Calu3 (cell line): ENCODE results near the gene UGT1A7. TPM values are rescaled to one million over a fixed set of nuclear protein-coding genes. Genes with fewer than 3 reads are reported as not detected.
A peak's percentile ranks its signal among the peaks of the same experiment; 100 is the strongest.

Experiments
- BruUV-seq: library from RNA; stranded (reverse); fragments of 400-500 nt; replicated peaks from 2 replicates; lab custom pipeline; 2021; lab: Mats Ljungman, UMichigan
- CTCF ChIA-PET: fragments of 300-600 bp; sonication (Branson Sonifier 250); formaldehyde crosslinking; loops from one replicate; lab custom pipeline; 2022; ENCODE audit warnings: antibody characterized with exemption; lab: Charles Lee
- DNase-seq: peaks from one replicate; pipeline ENCODE4 v3.0.0; 2022
- H3K27ac Mint-ChIP-seq: one replicate; pipeline ENCODE4 v1.8.0; 2022; ENCODE audit warnings: mixed read lengths; ENCODE audit not compliant: unreplicated experiment
- H3K27me3 Mint-ChIP-seq: one replicate; pipeline ENCODE4 v1.8.0; 2022; ENCODE audit warnings: mixed read lengths; ENCODE audit not compliant: unreplicated experiment
- H3K36me3 Mint-ChIP-seq: one replicate; pipeline ENCODE4 v1.8.0; 2022; ENCODE audit warnings: mild to moderate bottlenecking, moderate library complexity, mixed read lengths; ENCODE audit not compliant: insufficient read depth, unreplicated experiment
- H3K4me1 Mint-ChIP-seq: one replicate; pipeline ENCODE4 v1.8.0; 2022; ENCODE audit warnings: mild to moderate bottlenecking, low read depth, mixed read lengths; ENCODE audit not compliant: unreplicated experiment
- H3K4me3 Mint-ChIP-seq: one replicate; pipeline ENCODE4 v1.8.0; 2022; ENCODE audit warnings: mild to moderate bottlenecking, low read depth, moderate library complexity, mixed read lengths; ENCODE audit not compliant: unreplicated experiment
- H3K9me3 Mint-ChIP-seq: one replicate; pipeline ENCODE4 v1.8.0; 2022; ENCODE audit warnings: low read depth, mixed read lengths; ENCODE audit not compliant: unreplicated experiment
- intact Hi-C: fragments of 100-400 bp; cut with micrococcal nuclease; formaldehyde crosslinking; loops from one replicate; pipeline ENCODE4 v1.10.0; 2022; ENCODE audit not compliant: unreplicated experiment
- total RNA-seq: library from RNA; stranded (reverse); gene quantifications from 2 replicates; pipeline ENCODE4 v1.2.3, GENCODE V29; 2022
- TF ChIP-seq, protein P1 (sequence below): fragments of 200-600 bp; IDR thresholded peaks from one replicate; pipeline ENCODE4 v1.8.0; 2022; ENCODE audit warnings: antibody characterized with exemption; ENCODE audit not compliant: unreplicated experiment

The UGT1A7 gene
- total RNA-seq, 1 experiment from 2014 or later: 7.2 TPM

DNA sequence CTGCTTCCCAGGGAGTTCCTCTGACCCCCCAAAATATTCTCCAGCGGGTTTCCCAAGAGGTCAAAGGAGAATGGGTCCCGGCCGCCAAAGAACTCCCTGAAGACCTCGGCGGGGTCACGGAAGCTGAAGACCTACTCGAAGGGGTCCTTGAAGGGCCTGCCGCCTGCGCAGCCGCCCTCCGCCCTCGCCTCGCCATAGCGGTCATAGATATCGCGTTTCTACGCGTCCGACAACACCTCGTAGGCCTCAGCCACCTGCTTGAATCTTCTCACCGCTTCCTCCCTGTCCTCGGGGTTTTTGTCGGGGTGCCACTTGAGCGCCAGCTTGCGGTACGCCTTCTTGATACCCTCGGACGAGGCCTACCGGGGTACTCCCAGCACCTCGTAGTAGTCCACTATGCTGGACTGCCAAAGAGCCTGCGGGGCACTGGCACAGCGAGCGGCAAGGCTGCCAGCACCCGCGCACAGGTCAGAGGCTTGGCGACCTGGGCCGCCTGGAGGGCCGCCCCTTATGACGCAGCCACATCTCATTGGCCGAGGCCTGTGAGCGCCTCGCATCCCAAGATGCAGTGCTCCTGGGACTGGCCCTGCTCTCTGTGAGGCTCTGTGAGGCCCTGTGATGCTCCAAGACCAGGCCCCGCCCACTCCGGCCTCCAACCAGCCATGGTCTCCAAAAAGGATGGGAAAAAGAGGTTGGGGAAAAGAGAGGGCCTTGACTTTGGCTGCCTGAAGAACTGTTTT lies 73.3 kb downstream of the UGT1A7 start:
- TF ChIP-seq, protein P1, sequence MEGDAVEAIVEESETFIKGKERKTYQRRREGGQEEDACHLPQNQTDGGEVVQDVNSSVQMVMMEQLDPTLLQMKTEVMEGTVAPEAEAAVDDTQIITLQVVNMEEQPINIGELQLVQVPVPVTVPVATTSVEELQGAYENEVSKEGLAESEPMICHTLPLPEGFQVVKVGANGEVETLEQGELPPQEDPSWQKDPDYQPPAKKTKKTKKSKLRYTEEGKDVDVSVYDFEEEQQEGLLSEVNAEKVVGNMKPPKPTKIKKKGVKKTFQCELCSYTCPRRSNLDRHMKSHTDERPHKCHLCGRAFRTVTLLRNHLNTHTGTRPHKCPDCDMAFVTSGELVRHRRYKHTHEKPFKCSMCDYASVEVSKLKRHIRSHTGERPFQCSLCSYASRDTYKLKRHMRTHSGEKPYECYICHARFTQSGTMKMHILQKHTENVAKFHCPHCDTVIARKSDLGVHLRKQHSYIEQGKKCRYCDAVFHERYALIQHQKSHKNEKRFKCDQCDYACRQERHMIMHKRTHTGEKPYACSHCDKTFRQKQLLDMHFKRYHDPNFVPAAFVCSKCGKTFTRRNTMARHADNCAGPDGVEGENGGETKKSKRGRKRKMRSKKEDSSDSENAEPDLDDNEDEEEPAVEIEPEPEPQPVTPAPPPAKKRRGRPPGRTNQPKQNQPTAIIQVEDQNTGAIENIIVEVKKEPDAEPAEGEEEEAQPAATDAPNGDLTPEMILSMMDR: no peak
- peaks cover 4% of the 10 kb centered on the region for H3K9me3 Mint-ChIP-seq
- peaks cover 44% of the 10 kb centered on the region for H3K4me1 Mint-ChIP-seq
- CTCF ChIA-PET: no interaction called here
- H3K27ac Mint-ChIP-seq: no peak overlapping the region
- no peak overlapping the region for H3K4me3 Mint-ChIP-seq
- H3K36me3 Mint-ChIP-seq: peaks cover 22% of the 10 kb centered on the region
- DNase-seq: no peak
- no peaks in the 10 kb centered on the region for H3K27me3 Mint-ChIP-seq
- no TSS peak for BruUV-seq
- intact Hi-C loops: no loop called here

DNA sequence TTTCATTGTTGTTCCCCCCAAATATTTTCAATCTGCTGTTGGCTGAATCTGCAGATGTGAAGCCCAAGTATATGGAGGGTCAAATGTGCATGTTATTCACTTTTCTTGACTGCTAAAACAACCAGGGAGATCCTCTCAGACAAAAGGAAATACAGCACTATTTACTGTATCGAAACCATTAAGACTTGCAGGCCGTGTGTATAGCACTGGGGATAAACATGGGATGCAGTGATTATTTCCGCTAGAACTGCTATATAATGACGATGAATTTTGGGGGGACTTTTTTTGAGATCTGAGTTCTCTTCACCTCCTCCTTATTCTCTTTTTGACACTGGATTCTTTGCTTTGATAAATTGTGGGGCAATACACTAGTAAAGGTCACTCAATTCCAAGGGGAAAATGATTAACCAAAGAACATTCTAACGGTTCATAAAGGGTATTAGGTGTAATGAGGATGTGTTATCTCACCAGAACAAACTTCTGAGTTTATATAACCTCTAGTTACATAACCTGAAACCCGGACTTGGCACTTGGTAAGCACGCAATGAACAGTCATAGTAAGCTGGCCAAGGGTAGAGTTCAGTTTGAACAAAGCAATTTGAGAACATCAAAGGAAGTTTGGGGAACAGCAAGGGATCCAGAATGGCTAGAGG lies 74.9 kb downstream of the UGT1A7 start:
- BruUV-seq: no TSS peak
- Mint-ChIP-seq H3K9me3 (peaks cover 2% of the 10 kb centered on the region), H3K27me3 (no peaks in the 10 kb centered on the region), H3K36me3 (peaks cover 30% of the 10 kb centered on the region), H3K27ac (peak overlapping the region; percentile 8), H3K4me3 (peak overlapping the region; percentile 1), H3K4me1 (peaks cover 52% of the 10 kb centered on the region)
- peak; percentile 32 for DNase-seq
- CTCF ChIA-PET: no interaction called here
- intact Hi-C loops: no loop called here
- TF ChIP-seq, protein P1: no peak

DNA sequence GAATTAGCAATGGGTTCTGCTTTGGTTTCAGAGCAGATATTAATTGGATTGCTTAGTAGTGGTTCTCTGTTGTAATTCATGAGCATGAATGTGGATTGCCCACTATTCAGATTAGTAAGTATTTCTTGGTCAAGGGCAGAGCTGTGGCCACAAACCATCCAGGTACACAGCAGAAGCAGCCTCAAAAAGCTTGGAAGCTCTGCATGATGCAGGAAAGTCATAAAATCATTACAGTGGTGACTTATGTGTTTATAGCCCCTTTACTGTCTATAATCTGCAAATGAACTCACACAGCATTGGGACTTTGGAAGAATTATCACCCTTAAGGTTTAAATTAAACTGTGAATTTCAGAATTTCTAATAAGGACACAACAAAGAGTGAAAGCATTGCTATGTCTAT lies 76.4 kb downstream of the UGT1A7 start:
- Mint-ChIP-seq H3K9me3 (no peaks in the 10 kb centered on the region), H3K4me1 (peaks cover 65% of the 10 kb centered on the region), H3K27me3 (no peaks in the 10 kb centered on the region), H3K27ac (peak overlapping the region; percentile 81), H3K4me3 (no peak overlapping the region), H3K36me3 (peaks cover 25% of the 10 kb centered on the region)
- CTCF ChIA-PET: no interaction called here
- BruUV-seq: no TSS peak
- intact Hi-C loops: no loop called here
- no peak for DNase-seq
- TF ChIP-seq, protein P1: no peak

DNA sequence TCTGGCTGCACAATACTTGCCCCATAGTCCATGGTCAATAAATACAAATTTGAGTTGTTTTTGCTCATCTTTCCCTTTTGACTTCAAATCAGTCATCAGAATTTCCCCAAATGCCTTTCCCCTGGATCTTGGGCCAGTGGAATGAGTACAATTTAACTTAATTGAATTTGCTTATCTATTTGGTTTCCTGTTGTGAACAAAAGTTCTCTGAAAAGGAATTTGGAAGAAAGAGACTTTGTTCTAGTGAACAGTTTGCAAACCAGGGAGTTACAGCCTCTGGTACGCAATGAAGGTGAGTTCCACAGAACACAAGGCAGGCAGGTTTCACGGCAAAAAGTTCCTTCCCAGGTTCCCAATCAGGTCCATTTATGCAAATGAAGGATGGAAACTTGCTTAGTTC lies 77.1 kb downstream of the UGT1A7 start:
- intact Hi-C loops: no loop called here
- peaks cover 25% of the 10 kb centered on the region for H3K36me3 Mint-ChIP-seq

More for the DNA sequence above, 77.1 kb downstream of the UGT1A7 start:
- Mint-ChIP-seq H3K27ac (peak overlapping the region; percentile 81), H3K27me3 (no peaks in the 10 kb centered on the region), H3K4me1 (peaks cover 73% of the 10 kb centered on the region), H3K4me3 (no peak overlapping the region), H3K9me3 (no peaks in the 10 kb centered on the region)
- TF ChIP-seq, protein P1: no peak
- CTCF ChIA-PET: no interaction called here
- no peak for DNase-seq
- BruUV-seq: no TSS peak
